Bone marrow (tissue), 2 donors: ENCODE data around the gene MCMBP.

Source experiments
- DNase-seq, 2 donors: peaks; one replicate each; lab custom pipeline; 2025; lab: John Stamatoyannopoulos, UW

Gene MCMBP

DNA sequence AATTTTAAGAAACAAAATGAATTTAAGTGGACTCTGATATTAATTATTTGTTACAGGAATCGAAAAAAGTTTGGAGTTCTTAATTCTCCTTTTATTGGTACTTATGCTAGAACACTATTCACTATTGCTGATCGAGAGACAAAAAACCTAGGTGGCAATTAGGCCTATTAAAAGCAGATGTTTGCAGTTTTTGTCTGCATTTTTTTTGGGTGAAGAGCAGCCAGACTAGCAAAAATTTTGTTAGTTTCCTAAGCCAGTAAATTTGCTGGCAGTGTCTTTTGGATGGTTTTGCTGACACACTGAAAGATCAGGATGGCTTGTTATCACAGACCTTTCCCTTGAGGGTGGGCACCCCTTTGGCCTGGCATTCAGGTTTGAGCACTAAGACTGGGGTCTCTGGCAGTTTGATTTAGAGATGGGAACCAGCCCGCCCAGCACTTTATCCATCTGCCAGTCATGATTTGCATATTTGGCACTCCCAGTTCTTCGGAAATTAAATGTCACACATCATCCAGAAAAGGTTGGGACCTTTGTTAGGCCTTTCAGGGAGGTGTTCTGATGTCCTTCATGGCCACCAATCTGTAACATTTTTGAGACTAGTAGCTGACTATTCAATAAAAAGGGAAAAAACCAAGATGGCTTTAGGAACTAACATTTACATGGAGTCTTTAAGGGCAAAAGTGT is 89.5 kb downstream of the MCMBP start:
- no peak for DNase-seq

DNA sequence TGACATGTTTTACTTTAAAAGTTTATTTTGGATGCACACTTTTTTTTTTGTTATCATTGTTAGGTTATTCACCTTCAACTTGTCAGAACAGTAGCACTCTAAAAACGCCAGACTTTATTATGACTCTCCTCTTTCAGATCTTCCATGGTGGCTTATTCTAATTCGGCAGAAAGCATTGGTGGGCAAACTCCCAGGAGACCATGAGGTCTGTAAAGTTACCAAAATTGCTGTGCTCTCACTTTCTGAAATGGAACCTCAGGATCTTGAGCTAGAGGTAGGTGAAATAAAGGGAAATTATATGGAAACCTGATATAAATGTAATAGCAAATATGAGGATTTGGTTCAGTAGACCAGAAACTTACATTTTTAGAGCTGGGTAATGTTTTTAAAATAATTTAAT is 91.1 kb downstream of the MCMBP start:
- DNase-seq = no peak

DNA sequence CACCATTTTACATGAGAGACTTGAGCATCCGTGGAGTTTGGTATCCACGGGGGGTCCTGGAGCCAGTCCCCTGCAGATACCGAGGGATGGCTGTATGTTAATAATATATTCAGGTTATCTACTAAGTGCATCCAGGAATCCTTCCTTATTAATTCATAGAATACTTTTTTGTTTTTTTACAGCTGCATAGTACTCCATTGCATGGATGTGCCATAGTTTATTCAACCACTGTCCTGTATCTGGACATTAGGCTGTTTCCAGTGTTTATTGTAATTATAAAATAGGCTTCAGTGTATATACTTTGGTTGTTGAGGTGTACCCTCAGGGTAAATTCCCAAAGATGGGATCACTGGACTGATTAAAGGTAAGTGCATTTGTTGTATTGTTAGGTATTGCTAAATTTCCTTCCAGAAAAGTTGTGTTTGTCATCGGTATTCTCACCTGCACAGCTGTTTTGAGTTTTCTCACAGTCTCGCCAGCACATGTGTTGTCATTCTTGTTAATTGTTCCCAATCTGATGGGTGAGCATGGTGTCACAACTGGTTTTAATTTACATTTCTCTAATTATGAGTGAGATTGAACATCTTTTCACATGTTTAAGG is 91.7 kb downstream of the MCMBP start:
- DNase-seq = no peak
